Liver (tissue), 9 donors: Measurements from ENCODE around the gene YWHAB. TPM values are rescaled to one million over a fixed set of nuclear protein-coding genes. Genes with fewer than 3 reads are reported as not detected.

Experiments
- DNase-seq: peaks from one replicate; pipeline ENCODE4 v3.0.0-alpha.2; 2017; ENCODE audit warnings: low spot score
- H3K27ac ChIP-seq, 2 donors: one replicate each; pipeline ENCODE4 v1.7.0; 2013; ENCODE audit warnings: inconsistent platforms in 2 of 2, low read length in 2 of 2, control low read depth in 1 of 2, low read depth in 1 of 2, mild to moderate bottlenecking in 1 of 2
- H3K27me3 ChIP-seq, 4 donors: one replicate each; pipeline versions ENCODE4 v1.6.1 to v1.7.0; 2013; ENCODE audit warnings: low read length in 3 of 4, inconsistent platforms in 1 of 4, mild to moderate bottlenecking in 1 of 4, moderate library complexity in 1 of 4; ENCODE audit not compliant: control insufficient read depth in 4 of 4, insufficient read depth in 4 of 4
- H3K36me3 ChIP-seq, 4 donors: one replicate each; pipeline versions ENCODE4 v1.6.1 to v1.7.0; 2013; ENCODE audit warnings: low read length in 3 of 4, mild to moderate bottlenecking in 3 of 4, low read depth in 1 of 4, moderate library complexity in 1 of 4; ENCODE audit not compliant: control insufficient read depth in 4 of 4, insufficient read depth in 3 of 4
- H3K4me1 ChIP-seq, 4 donors: one replicate each; pipeline versions ENCODE4 v1.6.1 to v1.7.0; 2013; ENCODE audit warnings: low read length in 3 of 4, mild to moderate bottlenecking in 3 of 4, moderate library complexity in 1 of 4; ENCODE audit not compliant: control insufficient read depth in 4 of 4, insufficient read depth in 4 of 4
- H3K4me3 ChIP-seq, 3 donors: one replicate each; pipeline versions ENCODE4 v1.6.1 to v1.7.0; 2013; ENCODE audit warnings: low read length in 3 of 3, control low read depth in 1 of 3, low read depth in 1 of 3, mild to moderate bottlenecking in 1 of 3
- H3K9ac ChIP-seq, 2 donors: one replicate each; pipeline ENCODE4 v1.7.0; 2013; ENCODE audit warnings: low read length in 2 of 2, mild to moderate bottlenecking in 2 of 2, moderate library complexity in 2 of 2, control low read depth in 1 of 2, low read depth in 1 of 2
- H3K9me3 ChIP-seq, 4 donors: one replicate each; pipeline versions ENCODE4 v1.6.1 to v1.7.0; 2013; ENCODE audit warnings: low read length in 3 of 4; ENCODE audit not compliant: control insufficient read depth in 4 of 4
- EGR1 ChIP-seq, 2 donors: IDR thresholded peaks; 2 replicates each; pipeline ENCODE4 v1.6.1; 2016 to 2018; ENCODE audit warnings: antibody characterized with exemption in 2 of 2, low read depth in 2 of 2
- FOXA1 ChIP-seq: IDR thresholded peaks from 2 replicates; pipeline ENCODE4 v1.6.1; 2016; ENCODE audit warnings: antibody characterized with exemption
- FOXA2 ChIP-seq: IDR thresholded peaks from 2 replicates; pipeline ENCODE4 v1.6.1; 2016; ENCODE audit warnings: antibody characterized with exemption
- GABPA ChIP-seq, 2 donors: IDR thresholded peaks in 1 of 2; conservative IDR thresholded peaks in 1 of 2; 2 replicates each; pipeline ENCODE4 v1.6.1; 2016; ENCODE audit warnings: antibody characterized with exemption in 2 of 2, mild to moderate bottlenecking in 1 of 2, moderate library complexity in 1 of 2
- HNF4A ChIP-seq, 2 donors: conservative IDR thresholded peaks; 2 replicates each; pipeline ENCODE4 v1.6.1; 2016; ENCODE audit warnings: antibody characterized with exemption in 2 of 2, mild to moderate bottlenecking in 2 of 2
- HNF4G ChIP-seq: IDR thresholded peaks from 2 replicates; pipeline ENCODE4 v1.6.1; 2016; ENCODE audit warnings: antibody characterized with exemption
- JUND ChIP-seq, 2 donors: IDR thresholded peaks; 2 replicates each; pipeline ENCODE4 v1.6.1; 2016; ENCODE audit warnings: antibody characterized with exemption in 2 of 2
- NR2F2 ChIP-seq: IDR thresholded peaks from 2 replicates; pipeline ENCODE4 v1.6.1; 2016; ENCODE audit warnings: antibody characterized with exemption
- RAD21 ChIP-seq, 2 donors: IDR thresholded peaks; 2 replicates each; pipeline ENCODE4 v1.6.1; 2016; ENCODE audit warnings: antibody characterized with exemption in 2 of 2, mild to moderate bottlenecking in 2 of 2
- SP1 ChIP-seq: IDR thresholded peaks from 2 replicates; pipeline ENCODE4 v1.6.1; 2018; ENCODE audit warnings: antibody characterized with exemption, mild to moderate bottlenecking
- TAF1 ChIP-seq: conservative IDR thresholded peaks from 2 replicates; pipeline ENCODE4 v1.6.1; 2016; ENCODE audit warnings: antibody characterized with exemption, mild to moderate bottlenecking
- YY1 ChIP-seq: IDR thresholded peaks from 2 replicates; pipeline ENCODE4 v1.6.1; 2016; ENCODE audit warnings: antibody characterized with exemption, mild to moderate bottlenecking
- WGBS: extraction: QIAGEN DNeasy Blood & Tissue Kit; methylation state at CpG from one replicate; pipeline ENCODE4 v1.1.7; 2013; 5-methylcytosine and 5-hydroxymethylcytosine counted together
- polyA plus RNA-seq, 2 donors: library from polyadenylated mRNA; stranded (reverse) in 1 of 2; unstranded in 1 of 2; fragments of 200-250 nt in 1 of 2; fragments of >200 nt in 1 of 2; fragmentation: Nextera tagmentation in 1 of 2; extraction: Ambion mirVana in 1 of 2; gene quantifications; one replicate each; pipeline versions ENCODE4 v1.2.1 to v1.2.3, GENCODE V29; 2013 to 2015
- total RNA-seq, 2 donors: library from RNA; depleted of rRNA; stranded (reverse); fragments of >200 nt; gene quantifications; one replicate each; pipeline ENCODE4 v1.2.3, GENCODE V29; 2014
- TF ChIP-seq, protein P1 (sequence below): IDR thresholded peaks from 2 replicates; pipeline ENCODE4 v1.6.1; 2016; ENCODE audit warnings: antibody characterized with exemption, mild to moderate bottlenecking
- TF ChIP-seq, protein P2 (sequence below): IDR thresholded peaks from 2 replicates; pipeline ENCODE4 v1.6.1; 2016; ENCODE audit warnings: antibody characterized with exemption
- TF ChIP-seq, protein P3 (sequence below): IDR thresholded peaks from 2 replicates; pipeline ENCODE4 v1.6.1; 2016; ENCODE audit warnings: antibody characterized with exemption
- TF ChIP-seq, protein P4 (sequence below): fragments of 150-350 bp; IDR thresholded peaks from 2 replicates; pipeline ENCODE4 v1.5.1; 2017; ENCODE audit warnings: improper control_type of control experiment, low read depth, low read length; ENCODE audit not compliant: missing input control
- donor health status: healthy.
- donor health status: healthy.
- donor health status: healthy.
- donor health status: healthy.
- donor health status: healthy.

The YWHAB gene
- total and polyA plus RNA-seq, 4 donors, result 41.6 to 86.5 (median 43.3) TPM

- Histone ChIP-seq H3K36me3 (peaks cover 7 to 41% (median 32%) of the 10 kb centered on the region in 4 donors), H3K27ac (no peak overlapping the region), H3K27me3 (no peaks in the 10 kb centered on the region), H3K4me3 (no peak overlapping the region), H3K4me1 (peaks cover 0 to 17% (median 9%) of the 10 kb centered on the region in 4 donors), H3K9ac (no peak overlapping the region), H3K9me3 (no peaks in the 10 kb centered on the region)
- WGBS, result 93% methylated on average over 6 of the region's 6 CpGs
- no peak for DNase-seq
- TF ChIP-seq TAF1, result no peak
- TF ChIP-seq, protein P1, sequence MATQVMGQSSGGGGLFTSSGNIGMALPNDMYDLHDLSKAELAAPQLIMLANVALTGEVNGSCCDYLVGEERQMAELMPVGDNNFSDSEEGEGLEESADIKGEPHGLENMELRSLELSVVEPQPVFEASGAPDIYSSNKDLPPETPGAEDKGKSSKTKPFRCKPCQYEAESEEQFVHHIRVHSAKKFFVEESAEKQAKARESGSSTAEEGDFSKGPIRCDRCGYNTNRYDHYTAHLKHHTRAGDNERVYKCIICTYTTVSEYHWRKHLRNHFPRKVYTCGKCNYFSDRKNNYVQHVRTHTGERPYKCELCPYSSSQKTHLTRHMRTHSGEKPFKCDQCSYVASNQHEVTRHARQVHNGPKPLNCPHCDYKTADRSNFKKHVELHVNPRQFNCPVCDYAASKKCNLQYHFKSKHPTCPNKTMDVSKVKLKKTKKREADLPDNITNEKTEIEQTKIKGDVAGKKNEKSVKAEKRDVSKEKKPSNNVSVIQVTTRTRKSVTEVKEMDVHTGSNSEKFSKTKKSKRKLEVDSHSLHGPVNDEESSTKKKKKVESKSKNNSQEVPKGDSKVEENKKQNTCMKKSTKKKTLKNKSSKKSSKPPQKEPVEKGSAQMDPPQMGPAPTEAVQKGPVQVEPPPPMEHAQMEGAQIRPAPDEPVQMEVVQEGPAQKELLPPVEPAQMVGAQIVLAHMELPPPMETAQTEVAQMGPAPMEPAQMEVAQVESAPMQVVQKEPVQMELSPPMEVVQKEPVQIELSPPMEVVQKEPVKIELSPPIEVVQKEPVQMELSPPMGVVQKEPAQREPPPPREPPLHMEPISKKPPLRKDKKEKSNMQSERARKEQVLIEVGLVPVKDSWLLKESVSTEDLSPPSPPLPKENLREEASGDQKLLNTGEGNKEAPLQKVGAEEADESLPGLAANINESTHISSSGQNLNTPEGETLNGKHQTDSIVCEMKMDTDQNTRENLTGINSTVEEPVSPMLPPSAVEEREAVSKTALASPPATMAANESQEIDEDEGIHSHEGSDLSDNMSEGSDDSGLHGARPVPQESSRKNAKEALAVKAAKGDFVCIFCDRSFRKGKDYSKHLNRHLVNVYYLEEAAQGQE, result no peak
Observed at GRCh38 chr20:44945261-44945660, 59.8 kb downstream of the YWHAB start.

DNA sequence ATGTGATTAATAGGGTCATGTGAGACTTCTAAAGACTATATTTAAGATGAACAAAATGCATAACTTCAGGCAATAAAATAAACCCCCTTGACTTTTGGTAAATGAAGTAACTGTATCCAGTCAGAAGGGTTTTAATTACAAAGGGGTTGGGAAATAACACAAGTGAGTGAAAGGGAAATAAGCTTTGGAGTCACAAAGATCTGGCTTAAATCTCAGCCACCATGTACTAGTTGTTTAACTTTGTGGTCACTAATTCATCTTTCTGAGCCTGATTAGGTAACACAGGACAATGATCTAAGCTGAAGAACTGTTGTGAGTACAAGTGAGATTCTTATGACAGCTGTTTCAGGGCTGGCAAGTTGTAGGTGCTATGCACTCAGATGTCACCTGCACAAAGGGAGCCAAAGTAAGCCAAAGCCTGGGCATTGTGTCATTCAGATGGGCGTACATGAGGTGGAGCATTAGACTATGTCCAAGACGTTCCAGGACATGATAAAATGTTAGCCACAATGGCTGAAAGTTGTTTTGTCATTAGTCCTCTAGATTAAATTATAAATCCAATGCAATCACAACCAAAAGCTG is 60.9 kb downstream of the YWHAB start:
- Histone ChIP-seq H3K27me3 (no peaks in the 10 kb centered on the region), H3K9me3 (no peaks in the 10 kb centered on the region), H3K9ac (no peak overlapping the region), H3K36me3 (peaks cover 7 to 44% (median 39%) of the 10 kb centered on the region in 4 donors), H3K4me1 (peaks cover 0 to 17% (median 9%) of the 10 kb centered on the region in 4 donors), H3K27ac (peak overlapping the region in 1 of 2 donors; percentile 66), H3K4me3 (no peak overlapping the region)
- TF ChIP-seq FOXA1, result no peak
- TF ChIP-seq, protein P2, sequence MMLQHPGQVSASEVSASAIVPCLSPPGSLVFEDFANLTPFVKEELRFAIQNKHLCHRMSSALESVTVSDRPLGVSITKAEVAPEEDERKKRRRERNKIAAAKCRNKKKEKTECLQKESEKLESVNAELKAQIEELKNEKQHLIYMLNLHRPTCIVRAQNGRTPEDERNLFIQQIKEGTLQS, result no peak
- TF ChIP-seq RAD21 (IDR thresholded peaks at IDR 0.05), result no peak
- peak in 1 of 2 donors; percentile 9 for TF ChIP-seq HNF4A (conservative IDR thresholded peaks at IDR 0.05)
- no peak for TF ChIP-seq NR2F2
- TF ChIP-seq TAF1, result no peak
- DNase-seq, result no peak
- 45% methylated on average over 2 of the region's 2 CpGs for WGBS

GRCh38 chr20:44948107-44948506 is 62.6 kb downstream of the YWHAB start:
- Histone ChIP-seq H3K36me3 (peaks cover 3 to 39% (median 34%) of the 10 kb centered on the region in 4 donors), H3K27ac (no peak overlapping the region), H3K9ac (no peak overlapping the region), H3K4me1 (peaks cover 0 to 17% (median 9%) of the 10 kb centered on the region in 4 donors), H3K27me3 (no peaks in the 10 kb centered on the region), H3K9me3 (no peaks in the 10 kb centered on the region), H3K4me3 (no peak overlapping the region)
- WGBS, result 98% methylated on average over 5 of the region's 5 CpGs
- DNase-seq, result no peak
- TF ChIP-seq FOXA2, result no peak
- TF ChIP-seq, protein P3, sequence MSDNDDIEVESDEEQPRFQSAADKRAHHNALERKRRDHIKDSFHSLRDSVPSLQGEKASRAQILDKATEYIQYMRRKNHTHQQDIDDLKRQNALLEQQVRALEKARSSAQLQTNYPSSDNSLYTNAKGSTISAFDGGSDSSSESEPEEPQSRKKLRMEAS, result no peak
- TF ChIP-seq FOXA1, result no peak
- no peak for TF ChIP-seq TAF1
- TF ChIP-seq, protein P1, result no peak
- TF ChIP-seq YY1, result no peak
- TF ChIP-seq NR2F2, result no peak
- no peak for TF ChIP-seq SP1
- no peak for TF ChIP-seq HNF4G
- TF ChIP-seq RAD21 (IDR thresholded peaks at IDR 0.05), result no peak
- TF ChIP-seq GABPA (IDR thresholded peaks at IDR 0.05 in 1 of 2, conservative IDR thresholded peaks at IDR 0.05 in 1 of 2), result no peak
- TF ChIP-seq, protein P2, result no peak
- TF ChIP-seq, protein P4, sequence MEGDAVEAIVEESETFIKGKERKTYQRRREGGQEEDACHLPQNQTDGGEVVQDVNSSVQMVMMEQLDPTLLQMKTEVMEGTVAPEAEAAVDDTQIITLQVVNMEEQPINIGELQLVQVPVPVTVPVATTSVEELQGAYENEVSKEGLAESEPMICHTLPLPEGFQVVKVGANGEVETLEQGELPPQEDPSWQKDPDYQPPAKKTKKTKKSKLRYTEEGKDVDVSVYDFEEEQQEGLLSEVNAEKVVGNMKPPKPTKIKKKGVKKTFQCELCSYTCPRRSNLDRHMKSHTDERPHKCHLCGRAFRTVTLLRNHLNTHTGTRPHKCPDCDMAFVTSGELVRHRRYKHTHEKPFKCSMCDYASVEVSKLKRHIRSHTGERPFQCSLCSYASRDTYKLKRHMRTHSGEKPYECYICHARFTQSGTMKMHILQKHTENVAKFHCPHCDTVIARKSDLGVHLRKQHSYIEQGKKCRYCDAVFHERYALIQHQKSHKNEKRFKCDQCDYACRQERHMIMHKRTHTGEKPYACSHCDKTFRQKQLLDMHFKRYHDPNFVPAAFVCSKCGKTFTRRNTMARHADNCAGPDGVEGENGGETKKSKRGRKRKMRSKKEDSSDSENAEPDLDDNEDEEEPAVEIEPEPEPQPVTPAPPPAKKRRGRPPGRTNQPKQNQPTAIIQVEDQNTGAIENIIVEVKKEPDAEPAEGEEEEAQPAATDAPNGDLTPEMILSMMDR, result no peak
- TF ChIP-seq JUND (IDR thresholded peaks at IDR 0.05), result no peak
- TF ChIP-seq EGR1 (IDR thresholded peaks at IDR 0.05; ENCODE audit: low read depth in 2 of 2), result no peak
